ENCODE data around the gene VIPAS39. TPM values are rescaled to one million over a fixed set of nuclear protein-coding genes. Genes with fewer than 3 reads are reported as not detected.

The VIPAS39 gene
- total and polyA plus RNA-seq, 2 of the 13 experiments (the other 11 are each of a cell fraction or from before 2014, with no cell fraction given), result 13.3 to 21.5 TPM

GRCh38 chr14:77376771-77377501 is 80.5 kb downstream of the VIPAS39 start, which contains the start of the genes SAMD15 and TMED8 (continued):
- TF ChIP-seq MYC (CRISPR knock-in tag; IDR thresholded peaks at IDR 0.05; ENCODE audit: borderline replicate concordance) (peak; percentile 47; the same call in 1 of the 2 replicates), NFAT5 (CRISPR knock-in tag; IDR thresholded peaks at IDR 0.05) (no peak), ZNF547 (CRISPR knock-in tag; IDR thresholded peaks at IDR 0.05) (no peak; the same call in 1 of the 2 replicates), ZNF878 (CRISPR knock-in tag; IDR thresholded peaks at IDR 0.05) (no peak), ZSCAN21 (CRISPR knock-in tag; IDR thresholded peaks at IDR 0.05; ENCODE audit: borderline replicate concordance) (no peak), CEBPZ (IDR thresholded peaks at IDR 0.05; ENCODE audit: low read length) (no peak), ZNF644 (CRISPR knock-in tag; IDR thresholded peaks at IDR 0.05; ENCODE audit: low read depth) (no peak), ZNF296 (CRISPR knock-in tag; conservative IDR thresholded peaks at IDR 0.05) (no peak), ZFP37 (CRISPR knock-in tag; IDR thresholded peaks at IDR 0.05; ENCODE audit: borderline replicate concordance) (no peak), AKNA (CRISPR knock-in tag; IDR thresholded peaks at IDR 0.05; ENCODE audit: borderline replicate concordance) (no peak), MIXL1 (CRISPR knock-in tag; IDR thresholded peaks at IDR 0.05) (peak; percentile 42; the same call in 1 of the 2 replicates), ZIK1 (CRISPR knock-in tag; IDR thresholded peaks at IDR 0.05; ENCODE audit: borderline replicate concordance, low read depth) (no peak; the same call in 1 of the 2 replicates), RFX3 (CRISPR knock-in tag; IDR thresholded peaks at IDR 0.05) (peak; percentile 92), HOXA9 (CRISPR knock-in tag; IDR thresholded peaks at IDR 0.05; ENCODE audit: borderline replicate concordance) (no peak)
